Measurements from ENCODE around the gene SIGLEC9.
"Not testable (repeated sequence)": the region's sequence is repeated elsewhere in the genome, so short reads cannot be mapped to it uniquely, and the experiment has no call there.

The SIGLEC9 gene

GRCh38 chr19:51125421-51126075 lies 842 bp downstream of the SIGLEC9 start:
- DNase-seq: no peak

- no peak for DNase-seq
Measured at GRCh38 chr19:51127032-51127431, 2.3 kb downstream of the SIGLEC9 start.

- peak; percentile 41 to 90 for DNase-seq
Measured at GRCh38 chr19:51127755-51128154, 3.0 kb downstream of the SIGLEC9 start.

- DNase-seq: no peak
Measured at GRCh38 chr19:51128227-51128626, 3.5 kb downstream of the SIGLEC9 start.

GRCh38 chr19:51129716-51130115 lies 5.0 kb downstream of the SIGLEC9 start:
- DNase-seq: no peak

- DNase-seq: peak in 1 of 2 donors; percentile 37
Measured at GRCh38 chr19:51131780-51132680, 7.3 kb downstream of the SIGLEC9 start.

GRCh38 chr19:51135004-51135403 lies 10.3 kb downstream of the SIGLEC9 start:
- no peak for DNase-seq

- DNase-seq: no peak
Measured at GRCh38 chr19:51135986-51136762, 11.5 kb downstream of the SIGLEC9 start.

- peak; percentile 19 to 39 for DNase-seq
Measured at GRCh38 chr19:51136851-51137551, 12.3 kb downstream of the SIGLEC9 start.

- no peak for DNase-seq
Measured at GRCh38 chr19:51137792-51138425, 13.2 kb downstream of the SIGLEC9 start.

- DNase-seq: peak in 1 of 2 donors; percentile 21
Measured at GRCh38 chr19:51138549-51138979, 13.9 kb downstream of the SIGLEC9 start.

- peak in 1 of 2 donors; percentile 71 for DNase-seq
Measured at GRCh38 chr19:51139299-51140014, 14.8 kb downstream of the SIGLEC9 start.

- no peak for DNase-seq
Measured at GRCh38 chr19:51140441-51140840, 15.7 kb downstream of the SIGLEC9 start.

- DNase-seq: no peak
Measured at GRCh38 chr19:51141181-51141580, 16.5 kb downstream of the SIGLEC9 start.

GRCh38 chr19:51142119-51142518 lies 17.4 kb downstream of the SIGLEC9 start, which contains the start of gene SIGLEC7:
Gene SIGLEC7, plus strand, starts transcription at chr19:51142301. Its CDS starts 69 bp downstream, at chr19:51142370.
- DNase-seq: no peak

GRCh38 chr19:51142809-51143475 lies 18.2 kb downstream of the SIGLEC9 start:
- DNase-seq: not testable (repeated sequence)

GRCh38 chr19:51143486-51143885 lies 18.8 kb downstream of the SIGLEC9 start:
- DNase-seq: no peak

- DNase-seq: no peak
Measured at GRCh38 chr19:51144482-51145045, 19.9 kb downstream of the SIGLEC9 start.

- no peak for DNase-seq
Measured at GRCh38 chr19:51145916-51146493, 21.3 kb downstream of the SIGLEC9 start.

- no peak for DNase-seq
Measured at GRCh38 chr19:51146751-51147150, 22.0 kb downstream of the SIGLEC9 start.

All from bone marrow (tissue), 2 donors.